Breast epithelium (tissue), 4 donors: ENCODE measurements around the gene RCBTB1. TPM values are rescaled to one million over a fixed set of nuclear protein-coding genes. Genes with fewer than 3 reads are reported as not detected.
"Not testable (repeated sequence)": the region's sequence is repeated elsewhere in the genome, so short reads cannot be mapped to it uniquely, and the experiment has no call there.

ENCODE experiments used
- DNase-seq, 2 donors: peaks; one replicate each; pipeline ENCODE4 v3.0.0-alpha.2; 2019; ENCODE audit warnings: low spot score in 2 of 2
- H3K27ac ChIP-seq, 2 donors: fragments of 200-600 bp; sonication (generic) in 1 of 2; one replicate each; pipeline ENCODE4 v1.5.1; 2016 to 2019; ENCODE audit warnings: mild to moderate bottlenecking in 1 of 2
- H3K27me3 ChIP-seq, 2 donors: fragments of 200-600 bp; sonication (generic) in 1 of 2; one replicate each; pipeline versions ENCODE4 v1.5.1 to v1.6.0; 2017 to 2019; ENCODE audit warnings: control low read depth in 1 of 2, mild to moderate bottlenecking in 1 of 2
- H3K36me3 ChIP-seq: fragments of 200-600 bp; one replicate; pipeline ENCODE4 v1.5.1; 2019
- H3K4me1 ChIP-seq, 2 donors: fragments of 200-600 bp; sonication (generic); one replicate each; pipeline ENCODE4 v1.5.1; 2016 to 2019; ENCODE audit warnings: control low read depth in 1 of 2
- H3K4me3 ChIP-seq, 3 donors: fragments of 200-600 bp; sonication (generic); 1 replicate in 2 of 3; 2 replicates in 1 of 3; pipeline ENCODE4 v1.5.1; 2016 to 2019; ENCODE audit warnings: mild to moderate bottlenecking in 3 of 3, moderate library complexity in 2 of 3
- H3K9me3 ChIP-seq, 2 donors: fragments of 200-600 bp; sonication (generic) in 1 of 2; one replicate each; pipeline ENCODE4 v1.5.1; 2016 to 2019; ENCODE audit warnings: control low read depth in 1 of 2
- POLR2A ChIP-seq: fragments of 450-650 bp; IDR thresholded peaks from one replicate; pipeline ENCODE4 v1.6.1; 2016; ENCODE audit warnings: antibody characterized with exemption, mild to moderate bottlenecking, moderate library complexity
- POLR2AphosphoS5 ChIP-seq, 3 donors: sonication (generic); formaldehyde crosslinking; IDR thresholded peaks; one replicate each; pipeline ENCODE4 v1.6.1; 2017; ENCODE audit warnings: antibody characterized with exemption in 3 of 3
- intact Hi-C: fragments of 100-400 bp; cut with DNase I; formaldehyde crosslinking; loops from one replicate; pipeline ENCODE4 v1.15.1; 2023; ENCODE audit warnings: low total_unique reads
- total RNA-seq, 3 donors: library from RNA; depleted of rRNA; stranded (reverse); fragments of >200 nt; gene quantifications; one replicate each; pipeline ENCODE4 v1.1.0, GENCODE V29; 2016
- TF ChIP-seq, protein P1 (sequence below), 3 donors: fragments of 450-650 bp; IDR thresholded peaks; one replicate each; pipeline ENCODE4 v1.5.1; 2016 to 2017; ENCODE audit warnings: antibody characterized with exemption in 3 of 3, mild to moderate bottlenecking in 3 of 3, moderate library complexity in 3 of 3

The RCBTB1 gene
- total RNA-seq, 3 donors from 2014 or later: 13.8 to 18.4 (median 17.9) TPM

DNA sequence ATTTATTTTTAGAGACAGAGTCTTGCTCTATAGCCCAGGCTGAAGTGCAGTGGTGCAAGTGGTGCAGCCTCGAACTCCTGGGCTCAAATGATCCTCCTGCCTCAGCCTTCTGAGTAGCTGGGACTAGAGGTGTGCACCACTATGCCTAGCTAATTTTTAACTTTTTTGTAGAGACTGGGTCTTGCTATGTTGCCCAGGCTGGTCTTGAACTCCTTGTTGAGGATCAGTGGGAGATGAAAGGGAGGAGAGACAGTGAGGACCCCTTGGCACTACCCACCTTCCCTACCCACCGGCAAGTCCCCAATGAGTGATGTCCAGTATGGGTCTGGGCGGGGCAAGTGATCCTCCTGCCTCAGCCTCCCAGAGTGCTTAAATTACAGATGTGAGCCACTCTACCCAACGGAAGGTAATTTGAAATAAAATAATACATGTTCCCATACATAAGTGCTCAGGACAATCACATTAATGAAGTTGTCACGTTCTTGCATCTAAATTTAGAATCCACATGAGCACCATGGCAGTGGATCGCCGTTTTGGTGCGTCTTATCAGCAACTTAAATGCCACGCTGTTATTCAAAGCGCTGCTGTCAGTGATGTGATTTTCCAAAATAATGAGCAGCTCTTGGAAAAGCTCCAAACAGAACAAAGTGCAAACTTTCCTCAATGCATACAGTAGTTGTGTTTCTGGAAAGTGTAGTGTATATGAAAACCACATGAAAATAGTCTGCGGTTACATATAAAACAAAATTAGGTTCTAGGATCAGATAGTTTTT lies 37.0 kb upstream of the RCBTB1 start:
- H3K36me3 ChIP-seq: no peaks in the 10 kb centered on the region
- intact Hi-C loops: no loop called here
- no peak overlapping the region for H3K4me3 ChIP-seq
- no peak overlapping the region for H3K27ac ChIP-seq
- no peak for DNase-seq
- no peaks in the 10 kb centered on the region for H3K9me3 ChIP-seq
- no peak for TF ChIP-seq POLR2A
- TF ChIP-seq, protein P1, sequence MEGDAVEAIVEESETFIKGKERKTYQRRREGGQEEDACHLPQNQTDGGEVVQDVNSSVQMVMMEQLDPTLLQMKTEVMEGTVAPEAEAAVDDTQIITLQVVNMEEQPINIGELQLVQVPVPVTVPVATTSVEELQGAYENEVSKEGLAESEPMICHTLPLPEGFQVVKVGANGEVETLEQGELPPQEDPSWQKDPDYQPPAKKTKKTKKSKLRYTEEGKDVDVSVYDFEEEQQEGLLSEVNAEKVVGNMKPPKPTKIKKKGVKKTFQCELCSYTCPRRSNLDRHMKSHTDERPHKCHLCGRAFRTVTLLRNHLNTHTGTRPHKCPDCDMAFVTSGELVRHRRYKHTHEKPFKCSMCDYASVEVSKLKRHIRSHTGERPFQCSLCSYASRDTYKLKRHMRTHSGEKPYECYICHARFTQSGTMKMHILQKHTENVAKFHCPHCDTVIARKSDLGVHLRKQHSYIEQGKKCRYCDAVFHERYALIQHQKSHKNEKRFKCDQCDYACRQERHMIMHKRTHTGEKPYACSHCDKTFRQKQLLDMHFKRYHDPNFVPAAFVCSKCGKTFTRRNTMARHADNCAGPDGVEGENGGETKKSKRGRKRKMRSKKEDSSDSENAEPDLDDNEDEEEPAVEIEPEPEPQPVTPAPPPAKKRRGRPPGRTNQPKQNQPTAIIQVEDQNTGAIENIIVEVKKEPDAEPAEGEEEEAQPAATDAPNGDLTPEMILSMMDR (IDR thresholded peaks at IDR 0.05): no peak
- no peak for TF ChIP-seq POLR2AphosphoS5 (IDR thresholded peaks at IDR 0.05)
- no peaks in the 10 kb centered on the region for H3K27me3 ChIP-seq
- H3K4me1 ChIP-seq: no peaks in the 10 kb centered on the region

DNA sequence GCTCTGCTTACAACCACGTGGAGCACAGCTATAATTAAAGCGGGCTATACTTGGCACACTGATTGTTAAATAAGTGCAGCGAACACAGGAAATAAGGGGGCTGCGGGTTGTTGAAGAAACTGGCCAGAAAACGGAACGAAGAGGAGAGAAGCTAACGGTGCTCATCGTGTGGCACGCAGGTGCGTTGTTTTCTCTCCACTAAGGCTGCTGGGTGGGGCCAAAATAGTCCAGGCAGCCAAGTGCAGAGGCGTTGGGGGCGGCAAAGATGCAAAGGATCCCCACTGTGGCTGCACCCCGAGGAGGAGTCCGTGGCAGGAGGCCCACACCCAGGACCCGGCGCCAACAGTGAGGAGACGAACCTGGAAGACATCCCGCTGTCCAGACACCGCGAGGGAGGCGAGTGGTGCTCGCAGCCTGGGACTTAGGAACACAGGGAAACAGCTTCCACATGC lies 34.8 kb upstream of the RCBTB1 start:
- H3K27ac ChIP-seq: no peak overlapping the region
- peak overlapping the region in 2 of 3 donors; percentile 35 to 51 for H3K4me3 ChIP-seq
- no peak for DNase-seq
- no peaks in the 10 kb centered on the region for H3K36me3 ChIP-seq
- no peaks in the 10 kb centered on the region for H3K9me3 ChIP-seq
- intact Hi-C loops: no loop called here
- H3K27me3 ChIP-seq: no peaks in the 10 kb centered on the region
- no peaks in the 10 kb centered on the region for H3K4me1 ChIP-seq
- TF ChIP-seq, protein P1 (IDR thresholded peaks at IDR 0.05): no peak
- TF ChIP-seq POLR2A (no peak), POLR2AphosphoS5 (IDR thresholded peaks at IDR 0.05) (no peak)

DNA sequence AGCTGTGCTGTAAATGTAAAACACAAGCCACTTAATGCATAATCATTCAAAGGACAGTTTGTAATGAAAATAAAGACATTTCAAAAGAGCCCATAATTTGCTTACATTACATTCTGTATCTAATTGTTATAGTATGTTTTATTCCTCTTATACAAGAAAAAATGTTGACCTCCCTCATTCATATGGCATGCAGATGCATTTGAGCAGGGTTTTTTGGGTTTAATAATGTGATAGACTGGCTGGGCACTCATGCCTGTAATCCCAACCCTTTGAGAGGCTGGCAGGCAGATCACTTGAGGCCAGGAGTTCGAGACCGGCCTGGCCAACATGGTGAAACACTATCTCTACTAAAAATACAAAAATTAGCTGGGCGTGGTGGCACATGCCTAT lies 31.3 kb upstream of the RCBTB1 start:
- DNase-seq: no peak
- TF ChIP-seq, protein P1 (IDR thresholded peaks at IDR 0.05): no peak
- TF ChIP-seq POLR2AphosphoS5 (IDR thresholded peaks at IDR 0.05): no peak
- no peak for TF ChIP-seq POLR2A

DNA sequence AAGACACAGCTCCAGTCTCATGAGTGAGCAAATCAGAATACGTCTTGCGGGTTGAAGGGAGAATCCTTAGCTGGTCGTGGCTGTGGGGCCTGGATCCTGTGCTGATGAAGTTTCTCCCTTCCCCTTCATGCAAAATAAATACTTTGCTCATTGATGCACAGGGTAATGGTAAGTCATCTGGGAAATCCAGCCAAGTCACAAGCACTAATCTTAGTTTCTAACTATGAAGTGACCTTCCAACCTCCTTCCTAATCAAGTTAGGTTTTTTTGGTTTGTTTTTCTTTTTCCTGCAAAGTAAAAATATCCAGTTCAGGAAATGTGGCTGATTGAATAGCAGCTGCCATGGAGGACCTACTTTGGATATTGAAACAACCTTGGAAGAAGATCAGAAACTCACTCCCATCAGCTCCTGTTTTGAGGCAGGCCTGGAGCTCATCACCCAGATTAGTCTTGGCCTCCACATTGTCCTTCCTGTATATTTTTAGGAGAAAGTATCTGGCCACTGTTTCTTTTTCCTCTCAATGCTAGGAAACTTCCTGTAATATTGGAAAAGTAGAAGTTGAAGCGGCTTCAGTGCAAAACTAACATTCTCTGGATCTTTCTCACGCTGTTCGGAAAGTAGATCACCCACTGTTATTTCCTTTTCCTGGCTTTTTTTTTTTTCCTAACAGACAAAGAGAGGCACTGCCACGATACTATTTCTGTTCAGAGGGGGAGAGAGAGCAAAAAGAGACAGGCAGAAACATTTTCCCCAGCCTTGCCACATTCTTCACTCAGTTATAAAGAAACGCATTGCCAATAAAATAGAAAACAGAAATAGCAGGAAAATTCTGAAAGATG lies 30.7 kb upstream of the RCBTB1 start:
- Histone ChIP-seq H3K4me1 (no peaks in the 10 kb centered on the region), H3K27ac (peak overlapping the region in 1 of 2 donors; percentile 9)

More for the DNA sequence above, 31.3 kb upstream of the RCBTB1 start:
- intact Hi-C loops: no loop called here
- no peaks in the 10 kb centered on the region for H3K9me3 ChIP-seq
- no peak overlapping the region for H3K4me3 ChIP-seq
- H3K27ac ChIP-seq: no peak overlapping the region
- no peaks in the 10 kb centered on the region for H3K27me3 ChIP-seq
- no peaks in the 10 kb centered on the region for H3K36me3 ChIP-seq
- no peaks in the 10 kb centered on the region for H3K4me1 ChIP-seq

DNA sequence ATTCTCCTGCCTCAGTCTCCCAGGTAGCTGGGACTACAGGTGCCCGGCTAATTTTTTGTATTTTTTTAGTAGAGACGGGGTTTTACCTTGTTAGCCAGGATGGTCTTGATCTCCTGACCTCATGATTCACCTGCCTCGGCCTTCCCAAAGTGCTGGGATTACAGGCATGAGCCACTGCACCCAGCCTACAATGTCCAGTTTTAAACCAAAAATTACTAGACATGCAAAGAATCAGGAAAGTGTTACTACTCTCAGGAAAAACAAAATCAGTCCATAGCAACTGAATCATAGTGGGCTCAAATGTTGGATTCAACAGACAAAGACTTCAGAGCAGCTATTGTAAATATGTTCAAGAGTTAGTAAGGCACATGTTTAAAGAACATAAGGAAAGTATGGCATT lies 26.7 kb upstream of the RCBTB1 start:
- H3K4me1 ChIP-seq, H3K9me3 ChIP-seq, H3K36me3 ChIP-seq, H3K27ac ChIP-seq, DNase-seq, intact Hi-C loops, H3K4me3 ChIP-seq, H3K27me3 ChIP-seq: not testable (repeated sequence)

More for the DNA sequence above, 30.7 kb upstream of the RCBTB1 start:
- DNase-seq: no peak
- no peak for TF ChIP-seq POLR2A
- no peak for TF ChIP-seq POLR2AphosphoS5 (IDR thresholded peaks at IDR 0.05)
- TF ChIP-seq, protein P1 (IDR thresholded peaks at IDR 0.05): no peak
- no peaks in the 10 kb centered on the region for H3K36me3 ChIP-seq
- intact Hi-C loops: no loop called here
- no peaks in the 10 kb centered on the region for H3K9me3 ChIP-seq
- H3K27me3 ChIP-seq: no peaks in the 10 kb centered on the region
- no peak overlapping the region for H3K4me3 ChIP-seq
